ENCODE data around the gene SLC25A1.

DNA sequence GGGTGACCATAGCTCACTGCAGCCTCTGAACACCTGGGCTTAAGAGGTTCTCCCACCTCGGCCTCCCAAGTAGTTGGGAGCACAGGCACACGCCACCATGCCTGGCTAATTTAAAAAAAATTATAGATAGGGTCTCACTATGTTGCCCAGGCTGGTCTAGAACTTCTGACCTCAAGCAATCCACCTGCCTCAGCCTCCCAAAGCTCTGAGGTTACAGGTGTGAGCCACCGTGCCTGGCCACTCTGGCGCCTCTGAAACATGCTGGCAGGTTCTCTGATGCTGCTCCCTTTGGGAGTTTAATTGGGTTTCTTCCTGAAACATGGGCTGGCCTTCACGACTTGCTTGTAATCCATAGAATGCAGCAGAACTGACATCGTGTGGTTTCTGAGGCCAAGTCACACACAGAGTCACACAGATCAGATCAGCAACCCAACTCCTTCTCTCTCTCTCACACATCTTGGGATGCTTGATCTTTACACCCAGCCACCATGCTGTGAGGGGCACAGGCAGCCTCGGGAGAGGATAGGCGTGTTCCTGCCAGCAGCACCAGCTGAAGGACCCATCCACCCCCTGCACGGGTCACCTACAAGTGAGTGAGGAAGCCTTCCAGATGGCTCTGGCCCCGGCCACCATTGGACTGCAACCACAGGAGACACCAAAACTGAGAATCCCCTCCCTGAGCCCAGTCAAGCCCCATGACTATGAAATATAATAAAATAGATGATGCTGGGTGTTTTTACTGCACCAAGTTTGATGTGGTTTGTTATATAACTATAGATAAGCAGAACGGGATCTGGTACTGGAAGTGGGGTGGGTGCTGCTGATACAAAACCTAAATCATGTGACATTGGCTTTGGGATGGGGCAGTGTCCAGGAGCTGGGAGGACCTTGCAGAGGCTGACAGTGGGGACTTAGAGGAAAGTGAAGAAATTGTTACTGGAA is 25.3 kb downstream of the SLC25A1 start:
- TF ChIP-seq, protein P1, sequence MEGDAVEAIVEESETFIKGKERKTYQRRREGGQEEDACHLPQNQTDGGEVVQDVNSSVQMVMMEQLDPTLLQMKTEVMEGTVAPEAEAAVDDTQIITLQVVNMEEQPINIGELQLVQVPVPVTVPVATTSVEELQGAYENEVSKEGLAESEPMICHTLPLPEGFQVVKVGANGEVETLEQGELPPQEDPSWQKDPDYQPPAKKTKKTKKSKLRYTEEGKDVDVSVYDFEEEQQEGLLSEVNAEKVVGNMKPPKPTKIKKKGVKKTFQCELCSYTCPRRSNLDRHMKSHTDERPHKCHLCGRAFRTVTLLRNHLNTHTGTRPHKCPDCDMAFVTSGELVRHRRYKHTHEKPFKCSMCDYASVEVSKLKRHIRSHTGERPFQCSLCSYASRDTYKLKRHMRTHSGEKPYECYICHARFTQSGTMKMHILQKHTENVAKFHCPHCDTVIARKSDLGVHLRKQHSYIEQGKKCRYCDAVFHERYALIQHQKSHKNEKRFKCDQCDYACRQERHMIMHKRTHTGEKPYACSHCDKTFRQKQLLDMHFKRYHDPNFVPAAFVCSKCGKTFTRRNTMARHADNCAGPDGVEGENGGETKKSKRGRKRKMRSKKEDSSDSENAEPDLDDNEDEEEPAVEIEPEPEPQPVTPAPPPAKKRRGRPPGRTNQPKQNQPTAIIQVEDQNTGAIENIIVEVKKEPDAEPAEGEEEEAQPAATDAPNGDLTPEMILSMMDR (IDR thresholded peaks at IDR 0.05), result no peak
- no peak for TF ChIP-seq TCF7L2 (IDR thresholded peaks at IDR 0.05; ENCODE audit: low read depth, low read length)
- no peak for TF ChIP-seq POLR2AphosphoS5 (IDR thresholded peaks at IDR 0.05; ENCODE audit: low read depth, low read length)
- no peak for TF ChIP-seq SIN3A (IDR thresholded peaks at IDR 0.05; ENCODE audit: borderline replicate concordance, insufficient read depth, low read depth, low read length)
- TF ChIP-seq, protein P2, sequence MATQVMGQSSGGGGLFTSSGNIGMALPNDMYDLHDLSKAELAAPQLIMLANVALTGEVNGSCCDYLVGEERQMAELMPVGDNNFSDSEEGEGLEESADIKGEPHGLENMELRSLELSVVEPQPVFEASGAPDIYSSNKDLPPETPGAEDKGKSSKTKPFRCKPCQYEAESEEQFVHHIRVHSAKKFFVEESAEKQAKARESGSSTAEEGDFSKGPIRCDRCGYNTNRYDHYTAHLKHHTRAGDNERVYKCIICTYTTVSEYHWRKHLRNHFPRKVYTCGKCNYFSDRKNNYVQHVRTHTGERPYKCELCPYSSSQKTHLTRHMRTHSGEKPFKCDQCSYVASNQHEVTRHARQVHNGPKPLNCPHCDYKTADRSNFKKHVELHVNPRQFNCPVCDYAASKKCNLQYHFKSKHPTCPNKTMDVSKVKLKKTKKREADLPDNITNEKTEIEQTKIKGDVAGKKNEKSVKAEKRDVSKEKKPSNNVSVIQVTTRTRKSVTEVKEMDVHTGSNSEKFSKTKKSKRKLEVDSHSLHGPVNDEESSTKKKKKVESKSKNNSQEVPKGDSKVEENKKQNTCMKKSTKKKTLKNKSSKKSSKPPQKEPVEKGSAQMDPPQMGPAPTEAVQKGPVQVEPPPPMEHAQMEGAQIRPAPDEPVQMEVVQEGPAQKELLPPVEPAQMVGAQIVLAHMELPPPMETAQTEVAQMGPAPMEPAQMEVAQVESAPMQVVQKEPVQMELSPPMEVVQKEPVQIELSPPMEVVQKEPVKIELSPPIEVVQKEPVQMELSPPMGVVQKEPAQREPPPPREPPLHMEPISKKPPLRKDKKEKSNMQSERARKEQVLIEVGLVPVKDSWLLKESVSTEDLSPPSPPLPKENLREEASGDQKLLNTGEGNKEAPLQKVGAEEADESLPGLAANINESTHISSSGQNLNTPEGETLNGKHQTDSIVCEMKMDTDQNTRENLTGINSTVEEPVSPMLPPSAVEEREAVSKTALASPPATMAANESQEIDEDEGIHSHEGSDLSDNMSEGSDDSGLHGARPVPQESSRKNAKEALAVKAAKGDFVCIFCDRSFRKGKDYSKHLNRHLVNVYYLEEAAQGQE (IDR thresholded peaks at IDR 0.05; ENCODE audit: insufficient read depth in 1 of 2, low read depth in 2 of 2, low read length in 1 of 2), result no peak

All from Panc1 (cell line).